Osteocyte (in vitro differentiated cells): ENCODE results near the gene LARP1B. TPM values are rescaled to one million over a fixed set of nuclear protein-coding genes. Genes with fewer than 3 reads are reported as not detected.
A peak's percentile ranks its signal among the peaks of the same experiment; 100 is the strongest.

Experiments
- DNase-seq: peaks from one replicate; pipeline ENCODE4 v3.0.0; 2021; ENCODE audit warnings: mixed read lengths; ENCODE audit not compliant: unreplicated experiment; ENCODE audit errors: extremely low spot score
- H3K27ac Mint-ChIP-seq: one replicate; pipeline ENCODE4 v1.8.0; 2021; ENCODE audit warnings: mild to moderate bottlenecking, mixed read lengths; ENCODE audit not compliant: unreplicated experiment
- H3K27me3 Mint-ChIP-seq: one replicate; pipeline ENCODE4 v1.8.0; 2021; ENCODE audit warnings: mixed read lengths; ENCODE audit not compliant: unreplicated experiment
- H3K36me3 Mint-ChIP-seq: one replicate; pipeline ENCODE4 v1.8.0; 2021; ENCODE audit warnings: mixed read lengths; ENCODE audit not compliant: unreplicated experiment
- H3K4me1 Mint-ChIP-seq: one replicate; pipeline ENCODE4 v1.8.0; 2021; ENCODE audit warnings: mixed read lengths; ENCODE audit not compliant: unreplicated experiment
- H3K4me3 Mint-ChIP-seq: one replicate; pipeline ENCODE4 v1.8.0; 2021; ENCODE audit warnings: mild to moderate bottlenecking, moderate library complexity, mixed read lengths; ENCODE audit not compliant: unreplicated experiment
- H3K9me3 Mint-ChIP-seq: one replicate; pipeline ENCODE4 v1.8.0; 2021; ENCODE audit warnings: mixed read lengths; ENCODE audit not compliant: unreplicated experiment
- total RNA-seq: library from RNA; stranded (reverse); gene quantifications from 2 replicates; pipeline ENCODE4 v1.2.1, GENCODE V29; 2021
- TF ChIP-seq, protein P1 (sequence below): fragments of 200-600 bp; sonication (generic); IDR thresholded peaks from 2 replicates; pipeline ENCODE4 v1.5.0; 2021; ENCODE audit warnings: antibody characterized with exemption, mild to moderate bottlenecking, moderate library complexity

The LARP1B gene
- total RNA-seq, 1 donor from 2014 or later: 18.6 TPM

DNA sequence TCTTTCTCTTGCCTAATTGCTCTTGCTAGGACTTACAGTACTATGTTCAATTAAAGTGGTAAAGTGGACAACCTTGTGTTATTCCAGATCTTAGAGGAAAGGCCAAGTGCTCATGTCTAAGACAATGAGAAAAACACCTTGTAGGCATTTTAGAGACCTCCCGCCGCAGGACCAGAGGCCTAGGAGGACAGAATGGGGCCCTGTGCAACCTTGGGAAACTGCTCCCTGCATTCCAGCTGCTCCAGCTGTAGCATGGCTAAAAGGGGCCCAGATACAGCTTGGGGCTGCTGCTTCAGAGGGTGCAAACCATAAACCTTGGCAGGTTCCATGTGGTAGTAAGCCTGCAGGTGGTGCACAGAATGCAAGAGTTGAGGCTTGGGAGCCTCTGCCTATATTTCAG lies 125.5 kb downstream of the LARP1B start:
- peaks cover 6% of the 10 kb centered on the region for H3K4me1 Mint-ChIP-seq
- no peak for DNase-seq
- no peak overlapping the region for H3K4me3 Mint-ChIP-seq
- TF ChIP-seq, protein P1, sequence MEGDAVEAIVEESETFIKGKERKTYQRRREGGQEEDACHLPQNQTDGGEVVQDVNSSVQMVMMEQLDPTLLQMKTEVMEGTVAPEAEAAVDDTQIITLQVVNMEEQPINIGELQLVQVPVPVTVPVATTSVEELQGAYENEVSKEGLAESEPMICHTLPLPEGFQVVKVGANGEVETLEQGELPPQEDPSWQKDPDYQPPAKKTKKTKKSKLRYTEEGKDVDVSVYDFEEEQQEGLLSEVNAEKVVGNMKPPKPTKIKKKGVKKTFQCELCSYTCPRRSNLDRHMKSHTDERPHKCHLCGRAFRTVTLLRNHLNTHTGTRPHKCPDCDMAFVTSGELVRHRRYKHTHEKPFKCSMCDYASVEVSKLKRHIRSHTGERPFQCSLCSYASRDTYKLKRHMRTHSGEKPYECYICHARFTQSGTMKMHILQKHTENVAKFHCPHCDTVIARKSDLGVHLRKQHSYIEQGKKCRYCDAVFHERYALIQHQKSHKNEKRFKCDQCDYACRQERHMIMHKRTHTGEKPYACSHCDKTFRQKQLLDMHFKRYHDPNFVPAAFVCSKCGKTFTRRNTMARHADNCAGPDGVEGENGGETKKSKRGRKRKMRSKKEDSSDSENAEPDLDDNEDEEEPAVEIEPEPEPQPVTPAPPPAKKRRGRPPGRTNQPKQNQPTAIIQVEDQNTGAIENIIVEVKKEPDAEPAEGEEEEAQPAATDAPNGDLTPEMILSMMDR: no peak
- peaks cover 12% of the 10 kb centered on the region for H3K9me3 Mint-ChIP-seq
- H3K27me3 Mint-ChIP-seq: no peaks in the 10 kb centered on the region
- H3K27ac Mint-ChIP-seq: no peak overlapping the region
- peaks cover 47% of the 10 kb centered on the region for H3K36me3 Mint-ChIP-seq

DNA sequence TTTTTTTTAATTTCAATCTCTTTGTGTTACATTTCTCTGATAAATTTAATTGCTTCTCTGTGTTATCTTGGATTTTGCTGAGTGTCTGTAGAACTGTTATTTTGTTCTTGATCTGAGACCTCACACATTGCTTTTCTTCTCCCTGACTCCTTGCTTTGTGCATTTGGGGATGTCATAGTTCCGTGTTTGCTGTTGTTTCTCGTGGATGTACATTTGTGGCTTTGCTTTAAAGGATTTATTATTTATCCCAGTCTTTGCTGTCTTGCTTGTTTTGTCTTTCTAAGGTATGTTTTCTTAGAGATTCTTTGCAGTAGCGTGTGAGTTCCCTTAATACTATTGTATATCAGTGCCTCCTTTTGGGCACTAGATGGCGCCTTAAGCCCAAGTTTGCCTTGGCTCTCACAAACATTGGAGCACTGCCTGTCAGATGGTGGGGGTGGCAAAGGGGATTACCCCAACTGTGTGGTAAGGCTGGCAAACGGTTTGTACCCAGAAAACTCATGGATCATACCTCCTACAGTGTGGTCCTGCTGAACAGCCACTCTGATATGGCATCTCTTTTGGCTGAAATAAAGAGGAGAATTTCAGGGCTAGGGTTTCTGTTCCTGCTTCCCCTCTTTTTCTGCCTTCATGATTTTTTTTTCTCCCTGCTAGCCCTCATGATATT lies 130.1 kb downstream of the LARP1B start:
- H3K4me3 Mint-ChIP-seq: no peak overlapping the region
- H3K4me1 Mint-ChIP-seq: peaks cover 9% of the 10 kb centered on the region
- no peak for DNase-seq
- H3K36me3 Mint-ChIP-seq: peaks cover 24% of the 10 kb centered on the region
- no peaks in the 10 kb centered on the region for H3K9me3 Mint-ChIP-seq
- no peaks in the 10 kb centered on the region for H3K27me3 Mint-ChIP-seq
- TF ChIP-seq, protein P1: peak; percentile 94
- peak overlapping the region; percentile 15 for H3K27ac Mint-ChIP-seq

DNA sequence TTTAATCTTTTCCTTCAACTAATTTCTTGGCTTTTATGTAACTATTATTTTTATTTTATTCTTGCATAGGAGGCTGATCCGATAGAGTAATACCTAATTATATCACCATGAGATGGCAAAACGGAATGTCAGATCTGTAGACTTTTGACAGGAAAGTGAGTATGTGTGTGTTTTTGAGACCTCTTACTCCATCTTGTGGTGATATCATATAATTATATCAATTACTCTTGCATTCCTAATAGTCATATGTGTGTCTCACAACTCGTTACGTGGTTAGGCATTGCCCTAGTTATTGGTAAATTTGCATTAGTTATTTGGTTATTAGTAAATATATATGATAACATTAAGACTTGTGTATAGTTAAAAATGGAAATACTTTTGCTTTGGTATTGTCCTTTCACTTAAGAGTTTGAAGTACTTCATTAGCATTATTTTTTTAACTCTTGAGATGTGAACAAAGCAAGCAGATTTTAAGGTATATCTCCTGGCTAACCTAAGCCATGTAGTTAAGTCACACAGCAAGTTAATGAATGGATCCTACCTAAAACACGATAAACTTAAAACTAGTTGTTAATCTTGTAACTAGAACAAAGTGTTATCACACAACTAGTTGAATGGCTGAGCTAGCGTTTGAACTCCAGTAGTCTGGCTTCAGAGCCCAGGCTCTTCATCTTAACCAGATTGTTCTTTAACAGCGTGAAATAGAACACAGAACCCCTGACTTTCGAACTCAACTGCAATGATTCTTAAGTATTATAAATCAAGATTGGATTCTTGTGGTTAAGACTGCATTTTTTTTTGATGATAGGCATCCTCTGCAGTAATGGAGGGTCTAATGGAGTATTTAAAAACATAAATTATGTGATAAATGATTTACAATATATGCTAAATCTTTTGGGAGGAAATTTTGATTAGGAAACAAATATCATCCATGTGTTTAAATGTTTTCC lies 159.4 kb downstream of the LARP1B start:
- no peak for DNase-seq

DNA sequence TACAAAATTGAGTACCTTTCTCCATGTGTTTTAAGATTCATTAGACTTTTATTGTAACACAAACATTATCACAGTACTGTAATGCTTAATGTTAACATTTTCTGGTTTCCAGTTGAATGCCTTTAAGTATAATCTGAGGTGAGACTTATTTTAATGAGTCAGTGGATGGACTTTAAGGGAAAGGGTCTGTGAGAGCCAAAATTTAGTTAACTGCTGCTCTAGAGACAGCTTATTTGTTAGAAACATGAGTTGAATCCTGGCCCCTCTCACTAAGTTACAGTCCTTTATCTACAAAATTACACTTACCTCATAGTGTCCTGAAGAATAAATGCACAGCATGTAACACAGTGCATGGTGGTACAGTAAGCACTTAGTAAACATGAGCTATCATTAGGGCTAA lies 160.5 kb downstream of the LARP1B start:
- Mint-ChIP-seq H3K4me3 (no peak overlapping the region), H3K27ac (no peak overlapping the region), H3K9me3 (no peaks in the 10 kb centered on the region), H3K36me3 (peaks cover 3% of the 10 kb centered on the region), H3K27me3 (no peaks in the 10 kb centered on the region), H3K4me1 (peaks cover 28% of the 10 kb centered on the region)
- no peak for DNase-seq
- TF ChIP-seq, protein P1: no peak

More for the DNA sequence above, 159.4 kb downstream of the LARP1B start:
- TF ChIP-seq, protein P1: peak; percentile 50
- Mint-ChIP-seq H3K27ac (no peak overlapping the region), H3K4me1 (peaks cover 28% of the 10 kb centered on the region), H3K27me3 (no peaks in the 10 kb centered on the region), H3K36me3 (peaks cover 3% of the 10 kb centered on the region), H3K9me3 (no peaks in the 10 kb centered on the region), H3K4me3 (no peak overlapping the region)

DNA sequence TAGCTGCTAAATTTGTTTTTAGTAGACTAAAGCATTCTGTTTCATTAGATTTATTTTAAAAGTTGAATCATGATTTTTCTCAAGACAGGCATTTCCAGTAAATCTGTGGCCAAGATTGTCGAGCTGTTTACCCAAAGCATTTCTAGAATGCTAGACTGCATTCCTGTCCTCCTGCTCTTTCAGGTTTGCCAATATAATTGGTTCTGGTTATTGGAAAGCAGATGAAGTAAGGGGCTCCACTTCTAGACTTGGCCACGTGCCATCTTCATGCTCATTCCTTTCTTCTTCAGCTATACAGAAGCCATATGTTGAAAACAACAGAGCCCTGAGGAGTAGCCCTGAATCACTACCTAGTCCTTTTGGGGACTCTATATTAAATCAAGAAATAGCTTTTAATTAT lies 164.0 kb downstream of the LARP1B start:
- Mint-ChIP-seq H3K4me3 (no peak overlapping the region), H3K27me3 (no peaks in the 10 kb centered on the region), H3K36me3 (peaks cover 3% of the 10 kb centered on the region), H3K9me3 (no peaks in the 10 kb centered on the region), H3K27ac (peak overlapping the region; percentile 52), H3K4me1 (peaks cover 54% of the 10 kb centered on the region)
- TF ChIP-seq, protein P1: no peak
- no peak for DNase-seq
